ENCODE results near the gene SLC25A10. TPM values are rescaled to one million over a fixed set of nuclear protein-coding genes. Genes with fewer than 3 reads are reported as not detected.

Gene SLC25A10
- 23.7 and 27.8 TPM in 2 replicates for total RNA-seq

GRCh38 chr17:81711814-81712467, at the start of gene SLC25A10:
Gene SLC25A10 (plus strand): TSS chr17:81712284. CDS start chr17:81712427, 143 bp downstream.
- DNase-seq (ENCODE audit: low read depth): peak; percentile 45
- TF ChIP-seq CTCF (IDR thresholded peaks at IDR 0.05; ENCODE audit: insufficient read depth, low read length, poor library complexity, severe bottlenecking): no peak
- Histone ChIP-seq H3K36me3 (ENCODE audit: control insufficient read depth, insufficient read depth, low read length) (no peaks in the 10 kb centered on the region), H3K4me3 (ENCODE audit: low read depth, low read length) (peak within 1 kb of the TSS; percentile 56), H3K27me3 (ENCODE audit: control insufficient read depth, insufficient read depth, low read length) (no peaks in the 10 kb centered on the region)

- no peak overlapping the region for H3K4me3 ChIP-seq (ENCODE audit: low read depth, low read length)
- no peaks in the 10 kb centered on the region for H3K27me3 ChIP-seq (ENCODE audit: control insufficient read depth, insufficient read depth, low read length)
- TF ChIP-seq CTCF (IDR thresholded peaks at IDR 0.05; ENCODE audit: insufficient read depth, low read length, poor library complexity, severe bottlenecking): no peak
- H3K36me3 ChIP-seq (ENCODE audit: control insufficient read depth, insufficient read depth, low read length): no peaks in the 10 kb centered on the region
- no peak for DNase-seq (ENCODE audit: low read depth)
Observed at GRCh38 chr17:81664051-81664470, 48.0 kb upstream of the SLC25A10 start.

- H3K36me3 ChIP-seq (ENCODE audit: control insufficient read depth, insufficient read depth, low read length): peaks cover 3% of the 10 kb centered on the region
- H3K27me3 ChIP-seq (ENCODE audit: control insufficient read depth, insufficient read depth, low read length): no peaks in the 10 kb centered on the region
- DNase-seq (ENCODE audit: low read depth): no peak
- peak overlapping the region; percentile 80 for H3K4me3 ChIP-seq (ENCODE audit: low read depth, low read length)
- TF ChIP-seq CTCF (IDR thresholded peaks at IDR 0.05; ENCODE audit: insufficient read depth, low read length, poor library complexity, severe bottlenecking): no peak
Observed at GRCh38 chr17:81665205-81666091, 46.6 kb upstream of the SLC25A10 start.

- no peak for TF ChIP-seq CTCF (IDR thresholded peaks at IDR 0.05; ENCODE audit: insufficient read depth, low read length, poor library complexity, severe bottlenecking)
- Histone ChIP-seq H3K4me3 (ENCODE audit: low read depth, low read length) (peak overlapping the region; percentile 80), H3K27me3 (ENCODE audit: control insufficient read depth, insufficient read depth, low read length) (no peaks in the 10 kb centered on the region), H3K36me3 (ENCODE audit: control insufficient read depth, insufficient read depth, low read length) (peaks cover 3% of the 10 kb centered on the region)
- DNase-seq (ENCODE audit: low read depth): no peak
Observed at GRCh38 chr17:81666092-81666341, 46.1 kb upstream of the SLC25A10 start.

GRCh38 chr17:81666342-81667191, 45.5 kb upstream of the SLC25A10 start, which contains the start of the genes CCDC137 and OXLD1:
Gene CCDC137 (plus strand): TSS chr17:81666737. CDS start chr17:81666767, 30 bp downstream.
Gene OXLD1 (minus strand): TSS chr17:81666605. CDS start chr17:81666577, 28 bp downstream.
- Histone ChIP-seq H3K36me3 (ENCODE audit: control insufficient read depth, insufficient read depth, low read length) (peaks cover 3% of the 10 kb centered on the region), H3K27me3 (ENCODE audit: control insufficient read depth, insufficient read depth, low read length) (no peaks in the 10 kb centered on the region), H3K4me3 (ENCODE audit: low read depth, low read length) (peak within 1 kb of the TSS; percentile 80)
- no peak for TF ChIP-seq CTCF (IDR thresholded peaks at IDR 0.05; ENCODE audit: insufficient read depth, low read length, poor library complexity, severe bottlenecking)
- DNase-seq (ENCODE audit: low read depth): peak; percentile 86

All from kidney epithelial cell (primary cell).